Caco-2 (cell line): Measurements from ENCODE around the gene UBE2E3. TPM values are rescaled to one million over a fixed set of nuclear protein-coding genes. Genes with fewer than 3 reads are reported as not detected.

ENCODE experiments used
- BruUV-seq: library from RNA; stranded (reverse); fragments of 400-500 nt; replicated peaks from 2 replicates; lab custom pipeline; 2021; lab: Mats Ljungman, UMichigan
- CTCF ChIA-PET: fragments of 300-600 bp; sonication (Branson Sonifier 250); formaldehyde crosslinking; loops from one replicate; lab custom pipeline; 2022; ENCODE audit warnings: antibody characterized with exemption; lab: Charles Lee
- POLR2A ChIA-PET: fragments of 300-600 bp; sonication (Branson Sonifier 250); formaldehyde crosslinking; loops from one replicate; lab custom pipeline; 2022; ENCODE audit warnings: antibody characterized with exemption; lab: Charles Lee
- DNase-seq, 2 experiments: peaks; one replicate each; pipeline versions ENCODE4 v3.0.0 to v3.0.0-alpha.2; 2020 to 2022
- H3K27me3 ChIP-seq: replicated peaks from 2 replicates; pipeline ENCODE4 v1.6.0; 2011; ENCODE audit warnings: low read length; ENCODE audit not compliant: control insufficient read depth, insufficient read depth
- H3K36me3 ChIP-seq: 2 replicates; pipeline ENCODE4 v1.5.1; 2011; ENCODE audit warnings: low read length; ENCODE audit not compliant: control insufficient read depth, insufficient read depth
- H3K4me1 ChIP-seq: fragments of 250-450 bp; sonication (Bioruptor Pico); 2 replicates; pipeline ENCODE4 v1.5.1; 2020; ENCODE audit warnings: mild to moderate bottlenecking
- H3K4me3 ChIP-seq: 2 replicates; pipeline ENCODE4 v1.5.1; 2011; ENCODE audit warnings: low read depth, mild to moderate bottlenecking, control low read depth, low read length
- H3K9me3 ChIP-seq: fragments of 250-450 bp; sonication (Bioruptor Pico); 2 replicates; pipeline ENCODE4 v1.5.1; 2020; ENCODE audit warnings: mild to moderate bottlenecking, moderate library complexity
- H3K27ac Mint-ChIP-seq: one replicate; pipeline ENCODE4 v1.8.0; 2022; ENCODE audit warnings: mixed read lengths; ENCODE audit not compliant: unreplicated experiment
- H3K27me3 Mint-ChIP-seq: one replicate; pipeline ENCODE4 v1.8.0; 2022; ENCODE audit warnings: mixed read lengths; ENCODE audit not compliant: insufficient read depth, unreplicated experiment
- H3K36me3 Mint-ChIP-seq: one replicate; pipeline ENCODE4 v1.8.0; 2022; ENCODE audit warnings: mild to moderate bottlenecking, mixed read lengths; ENCODE audit not compliant: insufficient read depth, unreplicated experiment
- H3K4me1 Mint-ChIP-seq: one replicate; pipeline ENCODE4 v1.8.0; 2022; ENCODE audit warnings: low read depth, mixed read lengths; ENCODE audit not compliant: unreplicated experiment
- H3K4me3 Mint-ChIP-seq: one replicate; pipeline ENCODE4 v1.8.0; 2022; ENCODE audit warnings: mild to moderate bottlenecking, moderate library complexity, mixed read lengths; ENCODE audit not compliant: unreplicated experiment
- H3K9me3 Mint-ChIP-seq: one replicate; pipeline ENCODE4 v1.8.0; 2022; ENCODE audit warnings: mixed read lengths; ENCODE audit not compliant: unreplicated experiment
- CTCF ChIP-seq, 2 experiments: fragments of 200-600 bp in 1 of 2; IDR thresholded peaks; 1 replicate in 1 of 2; 2 replicates in 1 of 2; pipeline versions ENCODE4 v1.5.1 to v1.8.0; 2011 to 2022; ENCODE audit warnings: antibody characterized with exemption in 1 of 2, control low read depth in 1 of 2, inconsistent platforms in 1 of 2, low read depth in 1 of 2, low read length in 1 of 2, mild to moderate bottlenecking in 1 of 2, moderate library complexity in 1 of 2; ENCODE audit not compliant: insufficient read depth in 1 of 2, severe bottlenecking in 1 of 2, unreplicated experiment in 1 of 2
- intact Hi-C: fragments of 100-400 bp; cut with micrococcal nuclease; formaldehyde crosslinking; loops from one replicate; pipeline ENCODE4 v1.10.0; 2022; ENCODE audit not compliant: unreplicated experiment
- total RNA-seq: library from RNA; stranded (reverse); gene quantifications from 2 replicates; pipeline ENCODE4 v1.2.3, GENCODE V29; 2022

The UBE2E3 gene
- total RNA-seq, 1 experiment from 2014 or later = 9.0 TPM

GRCh38 chr2:180970016-180970415, 10.4 kb upstream of the UBE2E3 start:
- no peak for DNase-seq
- intact Hi-C loops = no loop called here
- Mint-ChIP-seq H3K27ac (no peak overlapping the region), H3K4me3 (no peak overlapping the region), H3K36me3 (no peaks in the 10 kb centered on the region), H3K27me3 (peaks cover 4% of the 10 kb centered on the region), H3K4me1 (no peaks in the 10 kb centered on the region), H3K9me3 (no peaks in the 10 kb centered on the region)
- Histone ChIP-seq H3K9me3 (peaks cover 3% of the 10 kb centered on the region; the same call in 1 of the 2 replicates), H3K36me3 (no peaks in the 10 kb centered on the region), H3K4me1 (no peaks in the 10 kb centered on the region), H3K27me3 (no peaks in the 10 kb centered on the region), H3K4me3 (no peak overlapping the region)
- no peak for TF ChIP-seq CTCF (IDR thresholded peaks at IDR 0.05; ENCODE audit: insufficient read depth in 1 of 2, low read depth in 1 of 2, low read length in 1 of 2, severe bottlenecking in 1 of 2, unreplicated experiment in 1 of 2)
- ChIA-PET CTCF (no interaction called here), POLR2A (no interaction called here)
- BruUV-seq = no TSS peak

- Histone ChIP-seq H3K4me3 (no peak overlapping the region), H3K27me3 (no peaks in the 10 kb centered on the region), H3K4me1 (no peaks in the 10 kb centered on the region), H3K36me3 (no peaks in the 10 kb centered on the region), H3K9me3 (peaks cover 3% of the 10 kb centered on the region; the same call in 1 of the 2 replicates)
- no peaks in the 10 kb centered on the region for H3K4me1 Mint-ChIP-seq
- no peak overlapping the region for H3K27ac Mint-ChIP-seq
- H3K36me3 Mint-ChIP-seq = no peaks in the 10 kb centered on the region
- CTCF ChIA-PET = no interaction called here
- DNase-seq = no peak
- BruUV-seq = no TSS peak
- H3K9me3 Mint-ChIP-seq = no peaks in the 10 kb centered on the region
- TF ChIP-seq CTCF (IDR thresholded peaks at IDR 0.05; ENCODE audit: insufficient read depth in 1 of 2, low read depth in 1 of 2, low read length in 1 of 2, severe bottlenecking in 1 of 2, unreplicated experiment in 1 of 2) = no peak
- POLR2A ChIA-PET = no interaction called here
- H3K27me3 Mint-ChIP-seq = peaks cover 4% of the 10 kb centered on the region
- intact Hi-C loops = no loop called here
- no peak overlapping the region for H3K4me3 Mint-ChIP-seq
These were observed 8.6 kb upstream of the UBE2E3 start for GRCh38 chr2:180971811-180972210.

- no peaks in the 10 kb centered on the region for H3K36me3 ChIP-seq
- H3K9me3 ChIP-seq = peaks cover 3% of the 10 kb centered on the region; the same call in 1 of the 2 replicates
- intact Hi-C loops = no loop called here
- Mint-ChIP-seq H3K4me3 (no peak overlapping the region), H3K27ac (no peak overlapping the region), H3K27me3 (peaks cover 5% of the 10 kb centered on the region), H3K9me3 (no peaks in the 10 kb centered on the region), H3K36me3 (no peaks in the 10 kb centered on the region), H3K4me1 (no peaks in the 10 kb centered on the region)
- BruUV-seq = no TSS peak
- no peak overlapping the region for H3K4me3 ChIP-seq
- DNase-seq = no peak
- ChIA-PET CTCF (no interaction called here), POLR2A (no interaction called here)
- H3K27me3 ChIP-seq = no peaks in the 10 kb centered on the region
- no peak for TF ChIP-seq CTCF (IDR thresholded peaks at IDR 0.05; ENCODE audit: insufficient read depth in 1 of 2, low read depth in 1 of 2, low read length in 1 of 2, severe bottlenecking in 1 of 2, unreplicated experiment in 1 of 2)
- H3K4me1 ChIP-seq = no peaks in the 10 kb centered on the region
These were observed 4.8 kb upstream of the UBE2E3 start for GRCh38 chr2:180975585-180975984.
